OCI-LY1 (cell line): Measurements from ENCODE around the gene KANK3.

Experiments
- EZH2 ChIP-seq: fragments of 200-600 bp; sonication (generic), shearing (Covaris generic); IDR thresholded peaks from 2 replicates; pipeline ENCODE4 v1.8.0; 2017; ENCODE audit warnings: borderline replicate concordance, mixed run types, mild to moderate bottlenecking, antibody characterized with exemption, low read length, moderate library complexity, mixed read lengths
- TF ChIP-seq, protein P1 (sequence below): fragments of 200-600 bp; sonication (generic), shearing (Covaris generic); IDR thresholded peaks from 2 replicates; pipeline ENCODE4 v1.5.1; 2017; ENCODE audit warnings: mild to moderate bottlenecking, antibody characterized with exemption, low read length, moderate library complexity, mixed read lengths

DNA sequence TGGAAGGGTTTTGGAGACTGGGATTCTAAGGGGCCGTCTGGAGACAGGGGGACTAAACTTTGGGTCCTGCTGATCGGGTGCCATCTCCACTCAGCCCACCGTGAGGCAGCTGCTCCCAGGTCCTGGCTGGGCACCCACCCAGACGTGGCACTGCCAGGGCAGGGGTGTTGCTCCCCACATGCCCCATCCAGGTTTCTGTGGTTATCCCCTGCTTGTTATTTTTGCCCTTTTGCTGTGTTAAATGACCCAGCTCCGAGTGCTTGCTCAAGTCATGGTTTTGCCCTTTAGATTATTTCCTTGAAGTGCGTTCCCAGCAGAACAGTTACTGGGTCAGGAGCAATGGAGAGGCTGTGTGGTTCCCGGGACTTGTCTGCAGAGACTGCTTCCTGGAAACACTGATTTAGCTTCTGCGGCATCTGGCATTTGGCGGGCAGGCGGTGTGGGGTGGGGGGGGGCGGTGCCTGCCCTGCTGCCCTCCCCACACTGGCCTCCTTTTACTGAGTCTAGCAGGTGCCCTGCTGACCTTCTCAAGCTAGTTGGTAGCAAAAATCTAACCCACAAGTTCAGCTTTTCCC, 49.0 kb upstream of the KANK3 start:
- TF ChIP-seq, protein P1, sequence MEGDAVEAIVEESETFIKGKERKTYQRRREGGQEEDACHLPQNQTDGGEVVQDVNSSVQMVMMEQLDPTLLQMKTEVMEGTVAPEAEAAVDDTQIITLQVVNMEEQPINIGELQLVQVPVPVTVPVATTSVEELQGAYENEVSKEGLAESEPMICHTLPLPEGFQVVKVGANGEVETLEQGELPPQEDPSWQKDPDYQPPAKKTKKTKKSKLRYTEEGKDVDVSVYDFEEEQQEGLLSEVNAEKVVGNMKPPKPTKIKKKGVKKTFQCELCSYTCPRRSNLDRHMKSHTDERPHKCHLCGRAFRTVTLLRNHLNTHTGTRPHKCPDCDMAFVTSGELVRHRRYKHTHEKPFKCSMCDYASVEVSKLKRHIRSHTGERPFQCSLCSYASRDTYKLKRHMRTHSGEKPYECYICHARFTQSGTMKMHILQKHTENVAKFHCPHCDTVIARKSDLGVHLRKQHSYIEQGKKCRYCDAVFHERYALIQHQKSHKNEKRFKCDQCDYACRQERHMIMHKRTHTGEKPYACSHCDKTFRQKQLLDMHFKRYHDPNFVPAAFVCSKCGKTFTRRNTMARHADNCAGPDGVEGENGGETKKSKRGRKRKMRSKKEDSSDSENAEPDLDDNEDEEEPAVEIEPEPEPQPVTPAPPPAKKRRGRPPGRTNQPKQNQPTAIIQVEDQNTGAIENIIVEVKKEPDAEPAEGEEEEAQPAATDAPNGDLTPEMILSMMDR: no peak
- no peak for TF ChIP-seq EZH2
